HG03095 (cell line): ENCODE results near the gene CNN2.

ENCODE experiments used
- ATAC-seq: cut with Tn5 transposase; IDR thresholded peaks from one replicate; pipeline ENCODE4 v1.9.1; 2021; ENCODE audit warnings: moderate library complexity; ENCODE audit not compliant: unreplicated experiment

The CNN2 gene

DNA sequence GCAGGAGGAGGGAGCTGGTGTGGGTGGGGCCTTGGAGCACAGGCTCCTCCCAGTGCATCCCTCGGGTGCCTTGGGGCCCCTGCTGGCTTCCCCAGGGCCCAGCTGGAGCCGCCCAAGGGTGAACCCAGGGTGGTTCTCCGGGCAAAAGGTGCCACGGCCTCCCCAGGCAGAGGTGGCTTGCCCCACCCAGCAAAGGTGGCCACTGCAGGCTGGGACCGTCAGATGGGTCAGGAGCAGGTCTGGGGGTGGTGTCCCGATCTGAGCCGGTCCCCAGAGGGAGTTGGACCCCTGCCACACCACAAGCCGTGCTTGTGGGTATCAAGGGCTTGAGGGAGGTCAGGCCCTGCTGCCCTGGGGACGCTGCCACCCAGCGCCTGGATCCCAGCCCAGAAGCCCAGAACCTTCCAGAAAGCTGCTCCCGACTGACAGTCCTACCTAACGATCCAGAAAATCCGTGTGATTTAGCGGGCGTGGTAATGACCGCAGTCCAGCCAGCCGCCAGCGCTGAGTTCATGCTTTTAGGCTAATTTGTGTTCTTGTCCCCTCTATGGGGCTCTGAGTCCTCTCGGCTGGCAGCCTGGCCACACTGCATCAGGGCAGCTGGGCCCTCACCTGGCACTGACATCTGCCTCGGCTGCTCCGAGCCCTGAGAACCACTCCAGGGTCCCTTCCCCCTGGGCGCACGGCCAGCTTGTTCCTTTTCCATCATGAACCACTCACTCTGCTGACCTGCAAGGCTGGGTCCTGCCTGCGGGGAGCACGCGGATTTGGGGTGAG lies 31.2 kb upstream of the CNN2 start:
- ATAC-seq: no peak

- no peak for ATAC-seq
Measured at GRCh38 chr19:996051-996838, 30.2 kb upstream of the CNN2 start.

DNA sequence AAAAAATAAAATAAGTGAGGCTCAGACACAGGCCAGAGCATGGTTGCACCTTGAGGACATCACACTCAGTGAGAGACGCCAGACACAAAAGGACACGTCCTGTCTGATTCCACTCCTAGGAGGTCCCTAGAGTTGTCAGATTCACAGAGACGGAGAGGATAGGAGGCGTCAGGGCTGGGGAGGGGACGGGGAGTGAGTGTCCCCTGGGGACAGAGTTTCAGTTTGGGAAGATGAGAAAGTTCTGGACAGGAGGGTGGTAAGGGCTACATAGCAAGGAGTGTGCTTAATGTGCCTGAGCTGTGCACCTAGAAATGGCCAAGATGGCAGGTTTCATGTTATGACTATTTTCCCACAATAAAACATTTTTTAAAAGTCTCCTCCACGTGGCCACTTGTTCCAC lies 28.3 kb upstream of the CNN2 start:
- ATAC-seq: no peak

DNA sequence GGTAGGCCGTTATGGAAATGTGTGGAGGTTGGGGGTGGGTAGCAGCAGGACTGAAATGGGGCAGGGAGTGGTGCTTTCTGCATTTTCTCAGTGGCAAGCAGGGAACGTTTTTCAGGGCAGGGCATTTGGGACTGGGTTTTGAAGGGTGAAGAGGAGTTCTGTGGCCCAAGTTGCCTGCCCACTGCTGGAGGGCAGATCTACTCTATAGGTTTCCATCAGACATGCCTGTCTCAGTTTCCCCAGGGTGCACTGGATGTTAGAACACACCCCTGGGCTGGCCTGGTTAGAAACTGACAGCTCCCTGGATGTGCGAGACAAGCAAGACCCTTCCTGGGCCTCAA lies 27.1 kb upstream of the CNN2 start:
- no peak for ATAC-seq

GRCh38 chr19:1000095-1000494 lies 26.3 kb upstream of the CNN2 start, which contains the start of gene GRIN3B:
Gene GRIN3B, plus strand, starts transcription at chr19:1000419. Its CDS starts 19 bp downstream, at chr19:1000438.
- no peak for ATAC-seq

DNA sequence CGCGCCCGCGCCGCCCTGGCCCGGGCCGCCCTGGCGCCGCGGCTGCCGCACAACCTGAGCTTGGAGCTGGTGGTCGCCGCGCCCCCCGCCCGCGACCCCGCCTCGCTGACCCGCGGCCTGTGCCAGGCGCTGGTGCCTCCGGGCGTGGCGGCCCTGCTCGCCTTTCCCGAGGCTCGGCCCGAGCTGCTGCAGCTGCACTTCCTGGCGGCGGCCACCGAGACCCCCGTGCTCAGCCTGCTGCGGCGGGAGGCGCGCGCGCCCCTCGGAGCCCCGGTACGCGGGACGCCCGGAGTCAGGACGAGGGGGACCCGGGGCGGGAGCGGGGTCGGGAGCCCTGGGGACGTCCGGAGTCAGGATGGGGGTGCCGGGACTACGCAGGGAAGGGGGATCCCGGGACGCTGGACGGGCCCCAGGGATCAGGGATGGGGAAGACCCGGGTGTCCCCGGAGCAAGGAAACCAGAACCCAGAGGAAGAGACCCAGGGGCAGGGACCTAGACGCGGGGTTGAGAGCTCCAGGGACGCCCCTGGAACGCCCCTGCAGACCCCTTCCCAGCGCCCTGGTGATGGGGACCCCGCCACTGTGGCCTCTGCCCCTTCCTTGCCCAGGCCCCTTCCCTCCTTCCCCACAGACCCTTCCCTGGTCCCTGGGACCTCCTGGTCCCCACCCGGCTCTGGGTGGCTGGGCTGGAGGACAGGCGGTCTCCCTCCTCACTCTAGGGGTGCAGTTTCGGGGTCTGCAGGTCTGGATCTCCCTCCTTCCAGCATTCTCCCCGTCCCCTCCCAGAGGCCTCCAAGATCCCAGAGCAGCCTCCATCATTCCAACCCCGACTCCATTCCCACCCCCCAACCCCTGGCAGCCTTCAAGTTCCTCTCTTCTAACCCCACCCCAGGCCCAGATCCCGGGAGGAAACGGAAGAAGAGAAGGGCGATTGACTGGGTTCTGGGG lies 25.5 kb upstream of the CNN2 start:
- no peak for ATAC-seq

GRCh38 chr19:1001538-1002166 lies 24.8 kb upstream of the CNN2 start:
- no peak for ATAC-seq

DNA sequence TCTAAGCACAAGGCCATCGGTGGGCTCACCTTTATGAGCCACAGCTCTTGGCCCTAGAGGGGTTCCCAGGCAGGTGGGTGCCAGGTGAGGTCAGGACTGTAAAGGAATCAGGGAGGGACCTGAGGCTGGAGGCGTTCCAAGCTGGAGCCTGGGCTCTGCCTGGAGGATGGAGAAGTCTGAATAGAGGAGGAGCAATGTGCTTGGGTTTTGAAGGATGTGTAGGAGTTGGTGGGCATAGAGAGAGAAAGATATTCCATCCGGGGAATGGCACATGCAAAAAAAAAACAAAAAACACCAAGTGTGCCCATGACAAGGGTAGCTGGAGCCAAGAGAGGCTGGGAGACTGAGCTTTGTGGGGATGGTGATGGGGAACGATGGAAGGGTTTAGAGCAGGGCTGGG lies 23.8 kb upstream of the CNN2 start:
- ATAC-seq: no peak

DNA sequence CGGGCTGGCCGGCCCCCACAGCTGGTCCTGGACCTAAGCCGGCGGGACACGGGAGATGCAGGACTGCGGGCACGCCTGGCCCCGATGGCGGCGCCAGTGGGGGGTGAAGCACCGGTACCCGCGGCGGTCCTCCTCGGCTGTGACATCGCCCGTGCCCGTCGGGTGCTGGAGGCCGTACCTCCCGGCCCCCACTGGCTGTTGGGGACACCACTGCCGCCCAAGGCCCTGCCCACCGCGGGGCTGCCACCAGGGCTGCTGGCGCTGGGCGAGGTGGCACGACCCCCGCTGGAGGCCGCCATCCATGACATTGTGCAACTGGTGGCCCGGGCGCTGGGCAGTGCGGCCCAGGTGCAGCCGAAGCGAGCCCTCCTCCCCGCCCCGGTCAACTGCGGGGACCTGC lies 23.1 kb upstream of the CNN2 start:
- ATAC-seq: no peak

- ATAC-seq: no peak
Measured at GRCh38 chr19:1004204-1004802, 22.1 kb upstream of the CNN2 start.

- no peak for ATAC-seq
Measured at GRCh38 chr19:1004803-1005664, 21.4 kb upstream of the CNN2 start.

- ATAC-seq: no peak
Measured at GRCh38 chr19:1006711-1007398, 19.6 kb upstream of the CNN2 start.

DNA sequence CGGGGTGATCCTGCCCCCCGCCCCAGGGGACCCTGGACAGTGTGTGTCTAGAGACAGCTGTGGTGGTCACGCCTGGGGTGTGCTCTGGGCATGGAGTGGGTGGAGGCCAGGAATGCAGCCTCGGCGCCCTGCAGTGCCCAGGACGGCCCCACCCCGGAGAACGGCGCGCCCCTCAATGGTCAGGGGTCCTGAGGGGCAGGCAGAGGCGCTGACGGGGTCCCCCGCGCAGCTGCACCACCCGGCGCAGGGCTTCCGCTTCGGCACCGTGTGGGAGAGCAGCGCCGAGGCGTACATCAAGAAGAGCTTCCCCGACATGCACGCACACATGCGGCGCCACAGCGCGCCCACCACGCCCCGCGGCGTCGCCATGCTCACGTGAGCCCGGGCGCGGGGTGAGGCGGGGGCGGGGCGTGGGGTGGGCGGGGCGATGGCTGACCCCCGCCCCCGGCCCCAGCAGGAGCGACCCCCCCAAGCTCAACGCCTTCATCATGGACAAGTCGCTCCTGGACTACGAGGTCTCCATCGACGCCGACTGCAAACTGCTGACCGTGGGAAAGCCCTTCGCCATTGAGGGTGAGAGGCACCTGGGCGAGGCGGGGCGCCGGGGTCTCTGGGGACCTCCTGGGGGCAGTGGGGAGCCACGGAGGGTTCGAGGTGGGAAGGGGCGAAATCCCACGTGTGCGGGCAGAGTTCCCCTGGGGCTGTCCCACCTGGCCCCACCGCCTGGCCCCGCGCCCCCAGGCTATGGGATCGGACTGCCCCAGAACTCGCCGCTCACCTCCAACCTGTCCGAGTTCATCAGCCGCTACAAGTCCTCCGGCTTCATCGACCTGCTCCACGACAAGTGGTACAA lies 18.8 kb upstream of the CNN2 start:
- no peak for ATAC-seq

- no peak for ATAC-seq
Measured at GRCh38 chr19:1008268-1009040, 18.0 kb upstream of the CNN2 start.

- ATAC-seq: no peak
Measured at GRCh38 chr19:1009041-1009980, 17.1 kb upstream of the CNN2 start.

DNA sequence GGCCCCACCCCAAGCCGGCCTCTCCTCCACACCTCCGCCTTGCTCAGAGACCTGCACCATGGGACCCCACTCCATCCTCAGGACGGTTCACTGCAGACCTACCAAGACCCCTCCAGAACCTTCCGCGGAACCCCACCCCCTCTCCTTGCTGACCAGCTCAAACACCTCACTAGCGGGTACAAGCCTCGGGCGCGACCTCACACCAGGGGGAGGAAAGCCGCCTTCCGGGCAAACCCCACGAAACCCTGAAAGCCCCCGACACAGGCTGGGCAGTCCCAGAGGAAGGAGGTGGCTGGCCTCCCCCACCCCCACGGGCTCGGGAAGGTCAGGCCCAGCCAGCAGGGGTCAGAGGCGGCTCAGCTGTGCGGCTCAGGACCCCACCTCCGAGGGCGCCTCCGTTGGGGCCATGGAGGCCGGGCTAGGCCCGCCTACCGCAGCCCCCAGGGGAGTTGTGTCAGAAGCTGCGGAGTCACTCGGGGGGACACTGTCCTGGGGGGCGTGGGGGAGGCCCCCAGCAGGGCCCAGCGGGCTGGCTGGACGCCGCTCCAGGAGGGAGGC lies 16.3 kb upstream of the CNN2 start:
- no peak for ATAC-seq
